Measurements from ENCODE around the gene ZBED4. TPM values are rescaled to one million over a fixed set of nuclear protein-coding genes. Genes with fewer than 3 reads are reported as not detected.

ZBED4 gene
- total RNA-seq, 1 experiment from 2014 or later, result 21.6 TPM

GRCh38 chr22:49863931-49864330, 10.3 kb downstream of the ZBED4 start:
- intact Hi-C loops (cut with micrococcal nuclease), result no loop called here
- ChIA-PET RAD21 (ENCODE audit: low non-redundant PET in 1 of 2, low total read pairs in 2 of 2, uncharacterized antibody in 2 of 2, unreplicated experiment in 2 of 2) (no interaction called here), POLR2A (no interaction called here), CTCF (no interaction called here)
- ATAC-seq, result no peak
- no TSS peak for BruUV-seq (replicated peaks)
- H3K79me2 ChIP-seq (ENCODE audit: insufficient read depth, low read length), result peaks cover 99% of the 10 kb centered on the region
- TF ChIP-seq CEBPB (IDR thresholded peaks at IDR 0.05; ENCODE audit: low read depth), result no peak
- no peak for TF ChIP-seq EGR1 (IDR thresholded peaks at IDR 0.05; ENCODE audit: low read depth)
- TF ChIP-seq REST (IDR thresholded peaks at IDR 0.05; ENCODE audit: low read depth), result no peak
- TF ChIP-seq ZBTB33 (IDR thresholded peaks at IDR 0.05; ENCODE audit: extremely low read depth, insufficient replicate concordance, low read length), result no peak
- TF ChIP-seq POLR2AphosphoS5 (IDR thresholded peaks at IDR 0.05; ENCODE audit: low read depth, low read length), result no peak
- no peak for TF ChIP-seq YY1 (IDR thresholded peaks at IDR 0.05; ENCODE audit: extremely low read depth, insufficient replicate concordance, low read depth, low read length)
- no peak for TF ChIP-seq CTCF (IDR thresholded peaks at IDR 0.05 in 2 of 3, conservative IDR thresholded peaks at IDR 0.05 in 1 of 3; ENCODE audit: borderline replicate concordance in 1 of 3, insufficient read depth in 1 of 3, low read depth in 2 of 3, low read length in 2 of 3)
- TF ChIP-seq CBX3 (IDR thresholded peaks at IDR 0.05; ENCODE audit: low read depth), result no peak
- no peak for TF ChIP-seq MAX (IDR thresholded peaks at IDR 0.05)
- no peak for TF ChIP-seq SRF (IDR thresholded peaks at IDR 0.05; ENCODE audit: low read depth)
- TF ChIP-seq JUND (IDR thresholded peaks at IDR 0.05), result no peak
- no peak for TF ChIP-seq TCF7L2 (IDR thresholded peaks at IDR 0.05; ENCODE audit: borderline replicate concordance, extremely low read depth, insufficient read depth, insufficient read length)
- TF ChIP-seq ELF1 (IDR thresholded peaks at IDR 0.05; ENCODE audit: borderline replicate concordance, low read depth), result no peak
- TF ChIP-seq ATF3 (IDR thresholded peaks at IDR 0.05), result no peak
- no peak for TF ChIP-seq POLR2A (IDR thresholded peaks at IDR 0.05; ENCODE audit: borderline replicate concordance, extremely low read depth, insufficient read depth, insufficient read length)
- no peak for TF ChIP-seq FOSL1 (IDR thresholded peaks at IDR 0.05; ENCODE audit: low read depth)
- no peak for TF ChIP-seq EZH2phosphoT487 (IDR thresholded peaks at IDR 0.05; ENCODE audit: borderline replicate concordance)
- H3K27ac ChIP-seq (ENCODE audit: low read depth, low read length), result no peak overlapping the region
- H4K20me1 ChIP-seq (ENCODE audit: insufficient read depth), result peaks cover 4% of the 10 kb centered on the region; the same call in 1 of the 2 replicates
- no peaks in the 10 kb centered on the region for H3K4me1 ChIP-seq (ENCODE audit: control insufficient read depth in 1 of 2, insufficient read depth in 2 of 2, low read length in 2 of 2)
- no peaks in the 10 kb centered on the region for H3K9me2 ChIP-seq (ENCODE audit: insufficient read depth)
- peaks cover 8 to 17% of the 10 kb centered on the region in 2 experiments; a peak in 2 of 4 replicates for H3K9me3 ChIP-seq (ENCODE audit: control insufficient read depth in 1 of 2, insufficient read depth in 1 of 2, low read depth in 1 of 2, low read length in 2 of 2)
- H3K36me3 ChIP-seq (ENCODE audit: control insufficient read depth in 1 of 2, insufficient read depth in 2 of 2, low read length in 2 of 2), result no peaks in the 10 kb centered on the region; a peak in 1 of 4 replicates
- H2AFZ ChIP-seq (ENCODE audit: low read depth, low read length, poor library complexity, severe bottlenecking), result no peak overlapping the region
- H3K9ac ChIP-seq (ENCODE audit: low read length), result no peak overlapping the region
- H3K4me2 ChIP-seq (ENCODE audit: low read length), result no peak overlapping the region
- no peak overlapping the region for H3K4me3 ChIP-seq (replicated peaks in 1 of 2; ENCODE audit: low read depth in 1 of 2, low read length in 2 of 2)
- DNase-seq (ENCODE audit: low read depth, low spot score), result no peak
- H3K27me3 ChIP-seq (ENCODE audit: insufficient read depth, low read length), result no peaks in the 10 kb centered on the region
